ENCODE data around the gene IFFO2.

IFFO2 gene

GRCh38 chr1:18919197-18919905 is 37.1 kb downstream of the IFFO2 start:
- no peak for DNase-seq (ENCODE audit: low read depth in 2 of 2)

- no peak for DNase-seq (ENCODE audit: low read depth in 2 of 2)
These were observed 38.1 kb downstream of the IFFO2 start for GRCh38 chr1:18918417-18918816.

- no peak for DNase-seq (ENCODE audit: low read depth in 2 of 2)
These were observed 39.2 kb downstream of the IFFO2 start for GRCh38 chr1:18917071-18917799.

GRCh38 chr1:18915341-18915740 is 41.1 kb downstream of the IFFO2 start:
- DNase-seq (ENCODE audit: low read depth in 2 of 2) = no peak

GRCh38 chr1:18913065-18913835 is 43.2 kb downstream of the IFFO2 start:
- peak; percentile 70 to 72 for DNase-seq (ENCODE audit: low read depth in 2 of 2)

GRCh38 chr1:18912550-18912949 is 43.9 kb downstream of the IFFO2 start:
- no peak for DNase-seq (ENCODE audit: low read depth in 2 of 2)

- DNase-seq (ENCODE audit: low read depth in 2 of 2) = no peak
These were observed 47.3 kb downstream of the IFFO2 start for GRCh38 chr1:18908911-18909771.

- DNase-seq (ENCODE audit: low read depth in 2 of 2) = no peak
These were observed 48.3 kb downstream of the IFFO2 start for GRCh38 chr1:18907917-18908845.

GRCh38 chr1:18907021-18907916 is 49.2 kb downstream of the IFFO2 start:
- peak; percentile 26 to 48 for DNase-seq (ENCODE audit: low read depth in 2 of 2)

- DNase-seq (ENCODE audit: low read depth in 2 of 2) = no peak
These were observed 53.2 kb downstream of the IFFO2 start for GRCh38 chr1:18903291-18903756.

GRCh38 chr1:18902523-18903290 is 53.8 kb downstream of the IFFO2 start, which contains the start of gene ALDH4A1:
Gene ALDH4A1 (minus strand): TSS chr1:18902555. CDS start chr1:18902523, 32 bp downstream.
- peak; percentile 83 to 86 for DNase-seq (ENCODE audit: low read depth in 2 of 2)

GRCh38 chr1:18901952-18902522 is 54.4 kb downstream of the IFFO2 start:
- no peak for DNase-seq (ENCODE audit: low read depth in 2 of 2)

- no peak for DNase-seq (ENCODE audit: low read depth in 2 of 2)
These were observed 55.1 kb downstream of the IFFO2 start for GRCh38 chr1:18901147-18901951.

GRCh38 chr1:18900303-18900841 is 56.1 kb downstream of the IFFO2 start:
- DNase-seq (ENCODE audit: low read depth in 2 of 2) = no peak

- DNase-seq (ENCODE audit: low read depth in 2 of 2) = no peak
These were observed 57.0 kb downstream of the IFFO2 start for GRCh38 chr1:18899363-18900049.

- DNase-seq (ENCODE audit: low read depth in 2 of 2) = no peak
These were observed 57.9 kb downstream of the IFFO2 start for GRCh38 chr1:18898567-18898966.
